ENCODE measurements around the gene ALDH4A1. TPM values are rescaled to one million over a fixed set of nuclear protein-coding genes. Genes with fewer than 3 reads are reported as not detected.
"Not testable (repeated sequence)": the region's sequence is repeated elsewhere in the genome, so short reads cannot be mapped to it uniquely, and the experiment has no call there.

ALDH4A1 gene
- polyA plus RNA-seq, 1 donor = 3.1 TPM

- Histone ChIP-seq H3K27me3 (ENCODE audit: control insufficient read depth, insufficient read depth, low read length) (peaks cover 63% of the 10 kb centered on the region), H3K36me3 (ENCODE audit: control insufficient read depth, insufficient read depth, low read length) (no peaks in the 10 kb centered on the region), H3K4me3 (ENCODE audit: low read length) (no peak overlapping the region), H3K9me3 (ENCODE audit: control insufficient read depth, low read depth, low read length) (no peaks in the 10 kb centered on the region), H3K4me1 (ENCODE audit: control insufficient read depth, insufficient read depth, low read length) (peaks cover 9% of the 10 kb centered on the region), H3K27ac (ENCODE audit: low read length) (no peak overlapping the region)
- no CpG with 5 or more reads among the region's 8 CpGs for WGBS (ENCODE audit: insufficient coverage, low lambda C conversion rate)
- DNase-seq = no peak
Observed at GRCh38 chr1:18898567-18898966, 3.8 kb downstream of the ALDH4A1 start.

GRCh38 chr1:18895317-18895716, 7.0 kb downstream of the ALDH4A1 start:
- no peaks in the 10 kb centered on the region for H3K36me3 ChIP-seq (ENCODE audit: control insufficient read depth, insufficient read depth, low read length)
- 80% methylated on average over 1 of the region's 6 CpGs for WGBS (ENCODE audit: insufficient coverage, low lambda C conversion rate)

GRCh38 chr1:18893120-18893519, 9.2 kb downstream of the ALDH4A1 start:
- H3K27ac ChIP-seq (ENCODE audit: low read length) = no peak overlapping the region
- no peaks in the 10 kb centered on the region for H3K4me1 ChIP-seq (ENCODE audit: control insufficient read depth, insufficient read depth, low read length)
- WGBS (ENCODE audit: insufficient coverage, low lambda C conversion rate) = no CpG with 5 or more reads among the region's 7 CpGs
- no peak for DNase-seq
- H3K27me3 ChIP-seq (ENCODE audit: control insufficient read depth, insufficient read depth, low read length) = peaks cover 60% of the 10 kb centered on the region
- no peaks in the 10 kb centered on the region for H3K36me3 ChIP-seq (ENCODE audit: control insufficient read depth, insufficient read depth, low read length)
- no peak overlapping the region for H3K4me3 ChIP-seq (ENCODE audit: low read length)
- no peaks in the 10 kb centered on the region for H3K9me3 ChIP-seq (ENCODE audit: control insufficient read depth, low read depth, low read length)

More at GRCh38 chr1:18895317-18895716, 7.0 kb downstream of the ALDH4A1 start:
- no peak for DNase-seq
- no peak overlapping the region for H3K4me3 ChIP-seq (ENCODE audit: low read length)
- no peaks in the 10 kb centered on the region for H3K9me3 ChIP-seq (ENCODE audit: control insufficient read depth, low read depth, low read length)
- no peaks in the 10 kb centered on the region for H3K4me1 ChIP-seq (ENCODE audit: control insufficient read depth, insufficient read depth, low read length)
- H3K27ac ChIP-seq (ENCODE audit: low read length) = no peak overlapping the region
- peaks cover 67% of the 10 kb centered on the region for H3K27me3 ChIP-seq (ENCODE audit: control insufficient read depth, insufficient read depth, low read length)

- H3K4me3 ChIP-seq (ENCODE audit: low read length); H3K27ac ChIP-seq (ENCODE audit: low read length); DNase-seq; H3K4me1 ChIP-seq (ENCODE audit: control insufficient read depth, insufficient read depth, low read length); H3K36me3 ChIP-seq (ENCODE audit: control insufficient read depth, insufficient read depth, low read length); H3K9me3 ChIP-seq (ENCODE audit: control insufficient read depth, low read depth, low read length): not testable (repeated sequence)
- H3K27me3 ChIP-seq (ENCODE audit: control insufficient read depth, insufficient read depth, low read length) = peaks cover 59% of the 10 kb centered on the region
- no CpG with 5 or more reads among the region's 7 CpGs for WGBS (ENCODE audit: insufficient coverage, low lambda C conversion rate)
Observed at GRCh38 chr1:18891858-18892257, 10.5 kb downstream of the ALDH4A1 start.

- no peaks in the 10 kb centered on the region for H3K4me1 ChIP-seq (ENCODE audit: control insufficient read depth, insufficient read depth, low read length)
- DNase-seq = no peak
- H3K4me3 ChIP-seq (ENCODE audit: low read length) = no peak overlapping the region
- no peaks in the 10 kb centered on the region for H3K36me3 ChIP-seq (ENCODE audit: control insufficient read depth, insufficient read depth, low read length)
- no peaks in the 10 kb centered on the region for H3K9me3 ChIP-seq (ENCODE audit: control insufficient read depth, low read depth, low read length)
- WGBS (ENCODE audit: insufficient coverage, low lambda C conversion rate) = 92% methylated on average over 2 of the region's 7 CpGs
- peaks cover 59% of the 10 kb centered on the region for H3K27me3 ChIP-seq (ENCODE audit: control insufficient read depth, insufficient read depth, low read length)
- H3K27ac ChIP-seq (ENCODE audit: low read length) = no peak overlapping the region
Observed at GRCh38 chr1:18891426-18891780, 11.0 kb downstream of the ALDH4A1 start.

GRCh38 chr1:18890706-18891425, 11.5 kb downstream of the ALDH4A1 start:
- Histone ChIP-seq H3K4me1 (ENCODE audit: control insufficient read depth, insufficient read depth, low read length) (no peaks in the 10 kb centered on the region), H3K9me3 (ENCODE audit: control insufficient read depth, low read depth, low read length) (no peaks in the 10 kb centered on the region), H3K4me3 (ENCODE audit: low read length) (no peak overlapping the region), H3K27me3 (ENCODE audit: control insufficient read depth, insufficient read depth, low read length) (peaks cover 59% of the 10 kb centered on the region), H3K27ac (ENCODE audit: low read length) (no peak overlapping the region), H3K36me3 (ENCODE audit: control insufficient read depth, insufficient read depth, low read length) (no peaks in the 10 kb centered on the region)
- no peak for DNase-seq
- WGBS (ENCODE audit: insufficient coverage, low lambda C conversion rate) = no CpG with 5 or more reads among the region's 6 CpGs

- H3K4me3 ChIP-seq (ENCODE audit: low read length) = no peak overlapping the region
- no peak for DNase-seq
- no CpG with 5 or more reads among the region's 1 CpG for WGBS (ENCODE audit: insufficient coverage, low lambda C conversion rate)
- H3K27ac ChIP-seq (ENCODE audit: low read length) = no peak overlapping the region
- H3K27me3 ChIP-seq (ENCODE audit: control insufficient read depth, insufficient read depth, low read length) = peaks cover 31% of the 10 kb centered on the region
- no peaks in the 10 kb centered on the region for H3K36me3 ChIP-seq (ENCODE audit: control insufficient read depth, insufficient read depth, low read length)
- H3K9me3 ChIP-seq (ENCODE audit: control insufficient read depth, low read depth, low read length) = no peaks in the 10 kb centered on the region
- no peaks in the 10 kb centered on the region for H3K4me1 ChIP-seq (ENCODE audit: control insufficient read depth, insufficient read depth, low read length)
Observed at GRCh38 chr1:18886003-18886335, 16.4 kb downstream of the ALDH4A1 start.

GRCh38 chr1:18885311-18886002, 16.9 kb downstream of the ALDH4A1 start:
- Histone ChIP-seq H3K4me1 (ENCODE audit: control insufficient read depth, insufficient read depth, low read length) (no peaks in the 10 kb centered on the region), H3K4me3 (ENCODE audit: low read length) (no peak overlapping the region), H3K36me3 (ENCODE audit: control insufficient read depth, insufficient read depth, low read length) (no peaks in the 10 kb centered on the region), H3K27ac (ENCODE audit: low read length) (no peak overlapping the region), H3K27me3 (ENCODE audit: control insufficient read depth, insufficient read depth, low read length) (peaks cover 31% of the 10 kb centered on the region), H3K9me3 (ENCODE audit: control insufficient read depth, low read depth, low read length) (no peaks in the 10 kb centered on the region)
- DNase-seq = no peak
- no CpG with 5 or more reads among the region's 17 CpGs for WGBS (ENCODE audit: insufficient coverage, low lambda C conversion rate)

- Histone ChIP-seq H3K4me3 (ENCODE audit: low read length) (no peak overlapping the region), H3K27me3 (ENCODE audit: control insufficient read depth, insufficient read depth, low read length) (peaks cover 31% of the 10 kb centered on the region), H3K27ac (ENCODE audit: low read length) (no peak overlapping the region), H3K36me3 (ENCODE audit: control insufficient read depth, insufficient read depth, low read length) (no peaks in the 10 kb centered on the region), H3K4me1 (ENCODE audit: control insufficient read depth, insufficient read depth, low read length) (no peaks in the 10 kb centered on the region), H3K9me3 (ENCODE audit: control insufficient read depth, low read depth, low read length) (no peaks in the 10 kb centered on the region)
- DNase-seq = no peak
- 100% methylated on average over 1 of the region's 6 CpGs for WGBS (ENCODE audit: insufficient coverage, low lambda C conversion rate)
Observed at GRCh38 chr1:18884727-18885126, 17.6 kb downstream of the ALDH4A1 start.

- DNase-seq = no peak
- no peak overlapping the region for H3K4me3 ChIP-seq (ENCODE audit: low read length)
- no peaks in the 10 kb centered on the region for H3K36me3 ChIP-seq (ENCODE audit: control insufficient read depth, insufficient read depth, low read length)
- H3K27me3 ChIP-seq (ENCODE audit: control insufficient read depth, insufficient read depth, low read length) = peaks cover 33% of the 10 kb centered on the region
- no CpG with 5 or more reads among the region's 4 CpGs for WGBS (ENCODE audit: insufficient coverage, low lambda C conversion rate)
- H3K27ac ChIP-seq (ENCODE audit: low read length) = no peak overlapping the region
- no peaks in the 10 kb centered on the region for H3K9me3 ChIP-seq (ENCODE audit: control insufficient read depth, low read depth, low read length)
- no peaks in the 10 kb centered on the region for H3K4me1 ChIP-seq (ENCODE audit: control insufficient read depth, insufficient read depth, low read length)
Observed at GRCh38 chr1:18884419-18884717, 18.0 kb downstream of the ALDH4A1 start.

Data from large intestine (tissue), 3 donors.